HepG2 (cell line): ENCODE results near the gene CKM.

Experiments used
- CTCF ChIP-seq: sonication (generic); formaldehyde crosslinking; IDR thresholded peaks from 2 replicates; pipeline ENCODE4 v1.5.0; 2020; ENCODE audit warnings: mild to moderate bottlenecking, missing genetic modification reagents, moderate library complexity
- HCFC1 ChIP-seq: fragments of 150-350 bp; IDR thresholded peaks from 2 replicates; pipeline ENCODE4 v1.6.1; 2014; ENCODE audit warnings: low read depth, low read length
- STAG1 ChIP-seq: sonication (generic); formaldehyde crosslinking; IDR thresholded peaks from 2 replicates; pipeline ENCODE4 v1.4.0; 2020; ENCODE audit warnings: missing genetic modification reagents
- TF ChIP-seq, protein P1 (sequence below): sonication (generic); formaldehyde crosslinking; IDR thresholded peaks from 2 replicates; pipeline ENCODE4 v1.8.0; 2022; ENCODE audit warnings: mild to moderate bottlenecking, missing genetic modification reagents; ENCODE audit not compliant: insufficient replicate concordance

DNA sequence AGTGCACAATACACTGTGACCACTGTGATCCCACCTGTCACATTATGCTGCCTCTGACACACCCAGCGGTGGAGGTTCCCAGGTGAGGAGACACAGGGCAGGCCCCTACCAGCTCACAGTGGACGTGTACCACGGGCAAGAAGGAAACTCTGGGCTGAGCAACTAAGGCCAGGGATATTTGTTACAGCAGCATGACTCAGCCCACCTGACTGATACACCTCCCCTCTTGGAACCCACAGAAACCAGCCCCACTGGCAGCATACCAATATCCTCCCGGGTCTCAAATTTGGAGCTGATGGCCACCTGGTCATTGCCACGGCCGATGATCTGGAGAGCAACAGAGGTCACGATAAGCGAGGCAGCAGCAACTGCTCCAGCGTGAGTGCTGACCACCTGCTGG is 32.7 kb upstream of the CKM start:
- TF ChIP-seq, protein P1, sequence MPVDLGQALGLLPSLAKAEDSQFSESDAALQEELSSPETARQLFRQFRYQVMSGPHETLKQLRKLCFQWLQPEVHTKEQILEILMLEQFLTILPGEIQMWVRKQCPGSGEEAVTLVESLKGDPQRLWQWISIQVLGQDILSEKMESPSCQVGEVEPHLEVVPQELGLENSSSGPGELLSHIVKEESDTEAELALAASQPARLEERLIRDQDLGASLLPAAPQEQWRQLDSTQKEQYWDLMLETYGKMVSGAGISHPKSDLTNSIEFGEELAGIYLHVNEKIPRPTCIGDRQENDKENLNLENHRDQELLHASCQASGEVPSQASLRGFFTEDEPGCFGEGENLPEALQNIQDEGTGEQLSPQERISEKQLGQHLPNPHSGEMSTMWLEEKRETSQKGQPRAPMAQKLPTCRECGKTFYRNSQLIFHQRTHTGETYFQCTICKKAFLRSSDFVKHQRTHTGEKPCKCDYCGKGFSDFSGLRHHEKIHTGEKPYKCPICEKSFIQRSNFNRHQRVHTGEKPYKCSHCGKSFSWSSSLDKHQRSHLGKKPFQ (CRISPR knock-in tag), result no peak
- TF ChIP-seq STAG1, result no peak
- no peak for TF ChIP-seq CTCF (CRISPR knock-in tag)
- TF ChIP-seq HCFC1, result no peak
